Measurements from ENCODE around the gene PDLIM7. TPM values are rescaled to one million over a fixed set of nuclear protein-coding genes. Genes with fewer than 3 reads are reported as not detected.
A peak's percentile ranks its signal among the peaks of the same experiment; 100 is the strongest.

PDLIM7 gene
- total RNA-seq, 2 experiments from 2014 or later: 55.1 to 56.6 TPM

GRCh38 chr5:177472460-177473442, 24.7 kb downstream of the PDLIM7 start:
- H3K4me3 Mint-ChIP-seq: peak overlapping the region; percentile 41
- peak; percentile 54 for DNase-seq
- H3K9me3 Mint-ChIP-seq: no peaks in the 10 kb centered on the region
- ChIA-PET CTCF (interaction anchor here (0.6 to 2.6 kb wide), 8 partner anchors 10 to 163 kb away, joined by 3 to 7 read pairs (median 4); partner anchors contain the start of gene PDLIM7), POLR2A (interaction anchor here (0.5 to 1.8 kb wide), 10 partner anchors 8 to 101 kb away, joined by 3 to 8 read pairs (median 4); partner anchors contain the start of genes GRK6, PDLIM7 and PRR7)
- no peaks in the 10 kb centered on the region for H3K36me3 Mint-ChIP-seq (ENCODE audit: low read depth)
- peaks cover 25% of the 10 kb centered on the region for H3K27me3 Mint-ChIP-seq
- peaks cover 31% of the 10 kb centered on the region for H3K4me1 Mint-ChIP-seq
- H3K27ac Mint-ChIP-seq: no peak overlapping the region

- H3K36me3 Mint-ChIP-seq (ENCODE audit: low read depth): no peaks in the 10 kb centered on the region
- peaks cover 31% of the 10 kb centered on the region for H3K4me1 Mint-ChIP-seq
Observed at GRCh38 chr5:177471610-177472356, 25.6 kb downstream of the PDLIM7 start.

GRCh38 chr5:177470759-177471536, 26.5 kb downstream of the PDLIM7 start:
- Mint-ChIP-seq H3K27ac (no peak overlapping the region), H3K4me3 (no peak overlapping the region), H3K4me1 (peaks cover 27% of the 10 kb centered on the region), H3K36me3 (ENCODE audit: low read depth) (no peaks in the 10 kb centered on the region), H3K9me3 (no peaks in the 10 kb centered on the region), H3K27me3 (peaks cover 25% of the 10 kb centered on the region)
- CTCF ChIA-PET: interaction anchor here (0.9 to 2.6 kb wide), 6 partner anchors 14 to 69 kb away, joined by 3 to 7 read pairs (median 5); no protein-coding TSS in a partner anchor
- POLR2A ChIA-PET: interaction anchor here (0.8 to 1.8 kb wide), 5 partner anchors 24 to 99 kb away, joined by 3 to 8 read pairs (median 3); partner anchors contain the start of gene PRR7
- no peak for DNase-seq

More at GRCh38 chr5:177471610-177472356, 25.6 kb downstream of the PDLIM7 start:
- peaks cover 25% of the 10 kb centered on the region for H3K27me3 Mint-ChIP-seq
- POLR2A ChIA-PET: interaction anchor here (0.5 to 1.8 kb wide), 11 partner anchors 9 to 100 kb away, joined by 3 to 8 read pairs (median 4); partner anchors contain the start of genes GRK6, PDLIM7 and PRR7
- H3K27ac Mint-ChIP-seq: no peak overlapping the region
- no peak for DNase-seq
- H3K4me3 Mint-ChIP-seq: no peak overlapping the region
- H3K9me3 Mint-ChIP-seq: no peaks in the 10 kb centered on the region
- CTCF ChIA-PET: interaction anchor here (0.6 to 2.6 kb wide), 10 partner anchors 9 to 162 kb away, joined by 3 to 7 read pairs (median 4); partner anchors contain the start of gene PDLIM7

- Mint-ChIP-seq H3K36me3 (ENCODE audit: low read depth) (no peaks in the 10 kb centered on the region), H3K9me3 (no peaks in the 10 kb centered on the region), H3K4me3 (no peak overlapping the region), H3K27me3 (peaks cover 18% of the 10 kb centered on the region), H3K27ac (no peak overlapping the region), H3K4me1 (peaks cover 20% of the 10 kb centered on the region)
- no peak for DNase-seq
- POLR2A ChIA-PET: no interaction called here
- CTCF ChIA-PET: interaction anchor here (1.4 kb wide), 1 partner anchor 13 kb away, joined by 6 read pairs; no protein-coding TSS in a partner anchor
Observed at GRCh38 chr5:177469750-177470525, 27.5 kb downstream of the PDLIM7 start.

- no peak overlapping the region for H3K4me3 Mint-ChIP-seq
- H3K9me3 Mint-ChIP-seq: no peaks in the 10 kb centered on the region
- no peak overlapping the region for H3K27ac Mint-ChIP-seq
- ChIA-PET POLR2A (interaction anchor here (0.8 kb wide), 1 partner anchor 65 kb away, joined by 3 read pairs; no protein-coding TSS in a partner anchor), CTCF (interaction anchor here (0.5 to 1.6 kb wide), 3 partner anchors 12 to 14 kb away, joined by 3 to 6 read pairs (median 4); no protein-coding TSS in a partner anchor)
- no peaks in the 10 kb centered on the region for H3K36me3 Mint-ChIP-seq (ENCODE audit: low read depth)
- DNase-seq: no peak
- peaks cover 16% of the 10 kb centered on the region for H3K4me1 Mint-ChIP-seq
- peaks cover 8% of the 10 kb centered on the region for H3K27me3 Mint-ChIP-seq
Observed at GRCh38 chr5:177468685-177469628, 28.4 kb downstream of the PDLIM7 start.

GRCh38 chr5:177468329-177468684, 29.1 kb downstream of the PDLIM7 start:
- peaks cover 6% of the 10 kb centered on the region for H3K27me3 Mint-ChIP-seq
- peaks cover 15% of the 10 kb centered on the region for H3K4me1 Mint-ChIP-seq
- H3K9me3 Mint-ChIP-seq: no peaks in the 10 kb centered on the region
- CTCF ChIA-PET: interaction anchor here (0.5 to 1.6 kb wide), 2 partner anchors 13 to 14 kb away, joined by 3 to 4 read pairs; no protein-coding TSS in a partner anchor
- DNase-seq: no peak
- H3K36me3 Mint-ChIP-seq (ENCODE audit: low read depth): no peaks in the 10 kb centered on the region
- H3K4me3 Mint-ChIP-seq: no peak overlapping the region
- H3K27ac Mint-ChIP-seq: no peak overlapping the region
- POLR2A ChIA-PET: interaction anchor here (0.7 to 0.8 kb wide), 2 partner anchors 13 to 64 kb away, joined by 3 read pairs; no protein-coding TSS in a partner anchor

GRCh38 chr5:177467436-177467835, 30.0 kb downstream of the PDLIM7 start:
- ChIA-PET CTCF (no interaction called here), POLR2A (no interaction called here)
- H3K4me1 Mint-ChIP-seq: peaks cover 17% of the 10 kb centered on the region
- no peak overlapping the region for H3K27ac Mint-ChIP-seq
- no peak for DNase-seq
- no peaks in the 10 kb centered on the region for H3K9me3 Mint-ChIP-seq
- no peaks in the 10 kb centered on the region for H3K36me3 Mint-ChIP-seq (ENCODE audit: low read depth)
- peaks cover 6% of the 10 kb centered on the region for H3K27me3 Mint-ChIP-seq
- no peak overlapping the region for H3K4me3 Mint-ChIP-seq

GRCh38 chr5:177466861-177467260, 30.5 kb downstream of the PDLIM7 start:
- H3K4me1 Mint-ChIP-seq: peaks cover 20% of the 10 kb centered on the region
- CTCF ChIA-PET: interaction anchor here (0.6 kb wide), 1 partner anchor 9 kb away, joined by 3 read pairs; no protein-coding TSS in a partner anchor
- no peak overlapping the region for H3K4me3 Mint-ChIP-seq
- POLR2A ChIA-PET: no interaction called here
- H3K27ac Mint-ChIP-seq: no peak overlapping the region
- no peak for DNase-seq
- H3K27me3 Mint-ChIP-seq: peaks cover 2% of the 10 kb centered on the region
- no peaks in the 10 kb centered on the region for H3K36me3 Mint-ChIP-seq (ENCODE audit: low read depth)
- no peaks in the 10 kb centered on the region for H3K9me3 Mint-ChIP-seq

GRCh38 chr5:177465044-177465443, 32.4 kb downstream of the PDLIM7 start:
- Mint-ChIP-seq H3K9me3 (no peaks in the 10 kb centered on the region), H3K27ac (no peak overlapping the region), H3K4me3 (no peak overlapping the region), H3K36me3 (ENCODE audit: low read depth) (no peaks in the 10 kb centered on the region), H3K27me3 (no peaks in the 10 kb centered on the region), H3K4me1 (peaks cover 17% of the 10 kb centered on the region)
- ChIA-PET CTCF (interaction anchor here (1.0 kb wide), 1 partner anchor 8 kb away, joined by 4 read pairs; no protein-coding TSS in a partner anchor), POLR2A (no interaction called here)
- DNase-seq: no peak

GRCh38 chr5:177462021-177462670, 35.3 kb downstream of the PDLIM7 start:
- Mint-ChIP-seq H3K27ac (no peak overlapping the region), H3K4me1 (peaks cover 20% of the 10 kb centered on the region), H3K4me3 (peak overlapping the region; percentile 3)

More at GRCh38 chr5:177462021-177462670, 35.3 kb downstream of the PDLIM7 start:
- POLR2A ChIA-PET: interaction anchor here (1.0 kb wide), 1 partner anchor 71 kb away, joined by 5 read pairs; no protein-coding TSS in a partner anchor
- CTCF ChIA-PET: interaction anchor here (0.7 to 1.5 kb wide), 3 partner anchors 10 to 84 kb away, joined by 3 to 5 read pairs (median 3); no protein-coding TSS in a partner anchor
- Mint-ChIP-seq H3K27me3 (no peaks in the 10 kb centered on the region), H3K9me3 (no peaks in the 10 kb centered on the region), H3K36me3 (ENCODE audit: low read depth) (no peaks in the 10 kb centered on the region)
- no peak for DNase-seq
